ENCODE measurements around the gene PKDREJ. TPM values are rescaled to one million over a fixed set of nuclear protein-coding genes. Genes with fewer than 3 reads are reported as not detected.

PKDREJ gene
- total RNA-seq, 1 donor from 2014 or later = 0.05 TPM

- no peak for DNase-seq (ENCODE audit: extremely low spot score, unreplicated experiment)
- TF ChIP-seq CTCF (conservative IDR thresholded peaks at IDR 0.05) = no peak
- no peaks in the 10 kb centered on the region for H3K27me3 Mint-ChIP-seq
- peaks cover 17% of the 10 kb centered on the region for H3K4me1 Mint-ChIP-seq (ENCODE audit: unreplicated experiment)
- H3K27ac Mint-ChIP-seq = no peak overlapping the region
- H3K4me3 Mint-ChIP-seq = no peak overlapping the region
- H3K36me3 Mint-ChIP-seq = peaks cover 6% of the 10 kb centered on the region
- H3K9me3 Mint-ChIP-seq = no peaks in the 10 kb centered on the region
Measured at GRCh38 chr22:46290843-46291785, 28.0 kb upstream of the PKDREJ start.

GRCh38 chr22:46290121-46290842, 27.1 kb upstream of the PKDREJ start:
- Mint-ChIP-seq H3K27ac (no peak overlapping the region), H3K27me3 (no peaks in the 10 kb centered on the region), H3K4me3 (no peak overlapping the region), H3K36me3 (peaks cover 6% of the 10 kb centered on the region), H3K4me1 (ENCODE audit: unreplicated experiment) (peaks cover 12% of the 10 kb centered on the region), H3K9me3 (no peaks in the 10 kb centered on the region)
- no peak for DNase-seq (ENCODE audit: extremely low spot score, unreplicated experiment)
- TF ChIP-seq CTCF (conservative IDR thresholded peaks at IDR 0.05) = no peak

GRCh38 chr22:46289244-46289891, 26.2 kb upstream of the PKDREJ start:
- no peaks in the 10 kb centered on the region for H3K27me3 Mint-ChIP-seq
- peaks cover 8% of the 10 kb centered on the region for H3K4me1 Mint-ChIP-seq (ENCODE audit: unreplicated experiment)
- TF ChIP-seq CTCF (conservative IDR thresholded peaks at IDR 0.05) = no peak
- H3K9me3 Mint-ChIP-seq = no peaks in the 10 kb centered on the region
- no peak overlapping the region for H3K4me3 Mint-ChIP-seq
- H3K27ac Mint-ChIP-seq = no peak overlapping the region
- no peak for DNase-seq (ENCODE audit: extremely low spot score, unreplicated experiment)
- H3K36me3 Mint-ChIP-seq = peaks cover 6% of the 10 kb centered on the region

- H3K4me1 Mint-ChIP-seq (ENCODE audit: unreplicated experiment) = peaks cover 8% of the 10 kb centered on the region
- no peak overlapping the region for H3K27ac Mint-ChIP-seq
- TF ChIP-seq CTCF (conservative IDR thresholded peaks at IDR 0.05) = no peak
- no peaks in the 10 kb centered on the region for H3K9me3 Mint-ChIP-seq
- H3K4me3 Mint-ChIP-seq = no peak overlapping the region
- peaks cover 11% of the 10 kb centered on the region for H3K36me3 Mint-ChIP-seq
- DNase-seq (ENCODE audit: extremely low spot score, unreplicated experiment) = no peak
- no peaks in the 10 kb centered on the region for H3K27me3 Mint-ChIP-seq
Measured at GRCh38 chr22:46288846-46289243, 25.7 kb upstream of the PKDREJ start.

- no peak for TF ChIP-seq CTCF (conservative IDR thresholded peaks at IDR 0.05)
- H3K4me3 Mint-ChIP-seq = no peak overlapping the region
- peaks cover 12% of the 10 kb centered on the region for H3K36me3 Mint-ChIP-seq
Measured at GRCh38 chr22:46287873-46288751, 25.0 kb upstream of the PKDREJ start.

More at GRCh38 chr22:46287873-46288751, 25.0 kb upstream of the PKDREJ start:
- Mint-ChIP-seq H3K9me3 (no peaks in the 10 kb centered on the region), H3K4me1 (ENCODE audit: unreplicated experiment) (peaks cover 2% of the 10 kb centered on the region), H3K27me3 (no peaks in the 10 kb centered on the region), H3K27ac (no peak overlapping the region)
- DNase-seq (ENCODE audit: extremely low spot score, unreplicated experiment) = no peak
